ENCODE measurements around the gene GRK5.

- TF ChIP-seq, protein P1, sequence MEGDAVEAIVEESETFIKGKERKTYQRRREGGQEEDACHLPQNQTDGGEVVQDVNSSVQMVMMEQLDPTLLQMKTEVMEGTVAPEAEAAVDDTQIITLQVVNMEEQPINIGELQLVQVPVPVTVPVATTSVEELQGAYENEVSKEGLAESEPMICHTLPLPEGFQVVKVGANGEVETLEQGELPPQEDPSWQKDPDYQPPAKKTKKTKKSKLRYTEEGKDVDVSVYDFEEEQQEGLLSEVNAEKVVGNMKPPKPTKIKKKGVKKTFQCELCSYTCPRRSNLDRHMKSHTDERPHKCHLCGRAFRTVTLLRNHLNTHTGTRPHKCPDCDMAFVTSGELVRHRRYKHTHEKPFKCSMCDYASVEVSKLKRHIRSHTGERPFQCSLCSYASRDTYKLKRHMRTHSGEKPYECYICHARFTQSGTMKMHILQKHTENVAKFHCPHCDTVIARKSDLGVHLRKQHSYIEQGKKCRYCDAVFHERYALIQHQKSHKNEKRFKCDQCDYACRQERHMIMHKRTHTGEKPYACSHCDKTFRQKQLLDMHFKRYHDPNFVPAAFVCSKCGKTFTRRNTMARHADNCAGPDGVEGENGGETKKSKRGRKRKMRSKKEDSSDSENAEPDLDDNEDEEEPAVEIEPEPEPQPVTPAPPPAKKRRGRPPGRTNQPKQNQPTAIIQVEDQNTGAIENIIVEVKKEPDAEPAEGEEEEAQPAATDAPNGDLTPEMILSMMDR (IDR thresholded peaks at IDR 0.05; ENCODE audit: low read depth, low read length), result peak; percentile 44
- no peak for TF ChIP-seq POLR2A (IDR thresholded peaks at IDR 0.05; ENCODE audit: extremely low read depth, insufficient read length)
- TF ChIP-seq MYC (IDR thresholded peaks at IDR 0.05; ENCODE audit: low read depth, low read length), result peak; percentile 49
These were observed 587 bp upstream of the GRK5 start for GRCh38 chr10:119206603-119207365.
